GM18867 (cell line): Measurements from ENCODE around the gene DSG1.
A peak's percentile ranks its signal among the peaks of the same experiment; 100 is the strongest.
"Not testable (repeated sequence)": the region's sequence is repeated elsewhere in the genome, so short reads cannot be mapped to it uniquely, and the experiment has no call there.

Source experiments
- ATAC-seq: cut with Tn5 transposase; IDR thresholded peaks from one replicate; pipeline ENCODE4 v1.9.1; 2021; ENCODE audit warnings: mild to moderate bottlenecking, moderate library complexity; ENCODE audit not compliant: unreplicated experiment

Gene DSG1

GRCh38 chr18:31329787-31330438, 12.0 kb downstream of the DSG1 start:
- no peak for ATAC-seq

- no peak for ATAC-seq
These were observed 25.5 kb downstream of the DSG1 start for GRCh38 chr18:31343454-31343853.

- not testable (repeated sequence) for ATAC-seq
These were observed 35.4 kb downstream of the DSG1 start for GRCh38 chr18:31353336-31353735.

- ATAC-seq = no peak
These were observed 37.0 kb downstream of the DSG1 start for GRCh38 chr18:31354990-31355389.

GRCh38 chr18:31356025-31356424, 38.1 kb downstream of the DSG1 start:
- ATAC-seq = peak; percentile 92

- ATAC-seq = no peak
These were observed 46.2 kb downstream of the DSG1 start for GRCh38 chr18:31364190-31364589.

- no peak for ATAC-seq
These were observed 51.5 kb downstream of the DSG1 start for GRCh38 chr18:31369478-31369877.

- ATAC-seq = no peak
These were observed 54.0 kb downstream of the DSG1 start for GRCh38 chr18:31371989-31372388.

GRCh38 chr18:31373641-31374040, 55.7 kb downstream of the DSG1 start:
- no peak for ATAC-seq

- ATAC-seq = no peak
These were observed 58.5 kb downstream of the DSG1 start, which contains the start of gene DSG4 for GRCh38 chr18:31376477-31376876. DSG4 (plus strand) TSS chr18:31376777; CDS start chr18:31376912, 135 bp downstream.

GRCh38 chr18:31380912-31381311, 63.0 kb downstream of the DSG1 start:
- ATAC-seq = no peak

GRCh38 chr18:31382107-31382506, 64.1 kb downstream of the DSG1 start:
- ATAC-seq = no peak

- no peak for ATAC-seq
These were observed 68.8 kb downstream of the DSG1 start for GRCh38 chr18:31386741-31387140.

GRCh38 chr18:31393286-31393685, 75.3 kb downstream of the DSG1 start:
- ATAC-seq = no peak

GRCh38 chr18:31396796-31397612, 79.0 kb downstream of the DSG1 start:
- no peak for ATAC-seq

GRCh38 chr18:31398191-31398590, 80.2 kb downstream of the DSG1 start:
- no peak for ATAC-seq

GRCh38 chr18:31399306-31400032, 81.5 kb downstream of the DSG1 start:
- no peak for ATAC-seq

- ATAC-seq = no peak
These were observed 83.4 kb downstream of the DSG1 start for GRCh38 chr18:31401156-31402025.

- no peak for ATAC-seq
These were observed 84.0 kb downstream of the DSG1 start for GRCh38 chr18:31402026-31402373.

- no peak for ATAC-seq
These were observed 85.4 kb downstream of the DSG1 start for GRCh38 chr18:31403409-31403808.
